ENCODE results near the gene CHD1.

Gene CHD1

DNA sequence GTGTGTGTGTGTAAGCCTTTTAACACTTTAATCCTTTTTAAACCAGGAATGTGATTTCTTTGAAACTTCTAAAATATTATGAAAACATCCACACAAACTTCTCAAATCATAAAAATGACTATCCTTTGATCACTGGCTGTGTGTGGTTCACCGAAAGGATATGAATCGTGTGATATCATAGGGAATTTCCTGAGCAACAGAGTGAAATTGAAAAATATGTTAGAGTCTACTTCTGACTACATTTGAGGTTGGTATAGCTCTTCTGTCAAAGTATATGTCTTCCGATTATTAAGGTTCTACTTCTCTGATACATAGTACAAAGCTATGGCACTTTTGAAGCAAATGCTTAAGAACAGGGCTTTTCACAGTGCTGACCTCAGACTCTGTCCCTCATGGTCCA is 115.1 kb downstream of the CHD1 start:
- no peak for DNase-seq (ENCODE audit: low read depth in 2 of 2)

DNA sequence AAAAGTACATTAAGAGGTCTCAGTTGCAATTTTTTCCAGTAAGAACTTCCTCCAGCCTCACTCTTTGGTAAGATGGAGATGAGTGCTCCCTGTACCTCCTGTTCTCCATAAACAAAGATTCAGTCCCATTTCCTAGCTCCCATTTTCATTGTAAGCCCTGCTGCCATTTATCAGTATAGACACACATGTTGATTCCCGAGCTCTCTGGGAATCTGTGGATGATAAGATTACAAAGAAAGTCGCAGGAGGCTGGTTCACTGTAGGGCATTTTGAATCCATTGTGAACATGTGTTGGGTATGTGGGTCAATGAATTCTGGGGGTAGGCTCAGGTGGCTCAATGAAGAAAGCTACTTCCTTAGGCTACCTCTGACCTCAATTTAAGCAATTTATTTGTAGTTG is 118.6 kb downstream of the CHD1 start:
- DNase-seq (ENCODE audit: low read depth in 2 of 2), result no peak

DNA sequence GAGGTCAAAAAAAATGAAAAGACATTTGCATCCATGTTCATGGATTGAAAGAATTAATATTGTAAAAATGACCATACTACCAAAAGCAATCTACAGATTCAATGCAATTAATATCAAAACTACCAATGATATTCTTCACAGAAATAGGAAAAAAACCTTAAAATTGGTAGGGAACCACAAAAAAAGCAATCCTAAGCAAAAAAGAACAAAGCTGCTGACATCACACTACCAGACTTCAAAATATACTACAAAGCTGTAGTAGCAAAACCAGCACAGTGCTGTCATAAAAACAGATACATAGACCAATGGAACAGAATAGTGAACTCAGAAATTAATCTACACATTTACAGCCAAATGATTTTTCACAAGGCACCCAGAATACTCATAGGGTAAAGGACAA is 121.0 kb downstream of the CHD1 start:
- DNase-seq (ENCODE audit: low read depth in 2 of 2), result no peak

DNA sequence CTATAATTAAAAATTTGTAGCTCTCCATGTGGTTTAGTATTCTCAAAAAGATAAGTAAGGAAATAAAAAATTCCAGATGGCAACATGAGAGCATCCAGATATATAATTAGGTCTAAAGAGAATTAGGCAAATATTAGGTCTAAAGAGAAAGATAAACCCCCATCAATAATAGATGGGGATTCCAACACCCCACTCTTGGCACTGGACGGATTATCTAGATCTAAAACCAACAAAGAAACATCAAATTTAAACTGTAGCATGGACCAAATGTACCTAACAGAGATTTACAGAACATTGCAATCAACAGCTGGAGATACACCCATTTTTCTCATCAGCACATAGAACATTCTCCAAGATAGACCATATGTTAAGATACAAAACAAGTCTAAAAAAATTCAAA is 123.7 kb downstream of the CHD1 start:
- no peak for DNase-seq (ENCODE audit: low read depth in 2 of 2)

DNA sequence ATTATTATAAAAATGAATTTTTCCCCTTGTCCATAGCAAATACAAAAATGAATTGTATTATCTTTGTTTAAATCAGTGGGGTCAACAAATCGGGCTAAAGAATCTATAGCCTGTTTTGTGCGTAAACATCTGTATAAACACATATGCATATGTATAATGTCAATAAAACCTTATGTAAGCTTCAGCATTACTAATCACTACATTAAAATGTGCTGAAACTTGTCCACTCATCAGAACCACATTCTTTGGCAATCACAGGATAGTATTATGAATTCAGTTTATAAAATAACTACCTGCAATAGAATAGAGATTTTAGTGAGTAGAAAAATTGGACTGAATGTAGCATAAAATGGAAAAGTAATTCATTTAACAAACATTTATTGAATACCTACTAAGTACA is 124.7 kb downstream of the CHD1 start:
- no peak for DNase-seq (ENCODE audit: low read depth in 2 of 2)
